AG04450 (cell line): ENCODE results near the gene ZDHHC17. TPM values are rescaled to one million over a fixed set of nuclear protein-coding genes. Genes with fewer than 3 reads are reported as not detected.

Experiments used
- CTCF ChIA-PET: fragments of 300-600, 350-600 bp; formaldehyde crosslinking; extraction: SDS; loops from one replicate; lab custom pipeline; 2022; ENCODE audit warnings: antibody characterized with exemption, inconsistent platforms; lab: Charles Lee
- POLR2A ChIA-PET: fragments of 350-600 bp; formaldehyde crosslinking; extraction: SDS; loops from one replicate; lab custom pipeline; 2021; ENCODE audit warnings: antibody characterized with exemption, inconsistent platforms; lab: Yijun Ruan, JAX
- DNase-seq: peaks from one replicate; pipeline ENCODE4 v3.0.0-alpha.2; 2011; ENCODE audit warnings: low read depth, low spot score
- H3K27ac ChIP-seq: one replicate; pipeline ENCODE4 v1.5.1; 2012; ENCODE audit warnings: low read depth, low read length, control low read depth
- H3K27me3 ChIP-seq: one replicate; pipeline ENCODE4 v1.6.0; 2012; ENCODE audit warnings: low read length; ENCODE audit not compliant: control insufficient read depth, insufficient read depth
- H3K4me3 ChIP-seq: 2 replicates; pipeline ENCODE4 v1.5.1; 2011; ENCODE audit warnings: mild to moderate bottlenecking, low read depth, low read length, control low read depth
- H3K9me3 ChIP-seq: 2 replicates; pipeline ENCODE4 v1.5.1; 2012; ENCODE audit warnings: low read length; ENCODE audit not compliant: control insufficient read depth, insufficient read depth
- CTCF ChIP-seq: IDR thresholded peaks from 2 replicates; pipeline ENCODE4 v1.5.1; 2011; ENCODE audit warnings: low read depth, low read length, control low read depth, inconsistent platforms
- polyA plus RNA-seq: library from polyadenylated mRNA; depleted of rRNA; stranded (reverse); fragments of >200 nt; gene quantifications from 2 replicates; pipeline ENCODE4 v1.2.3, GENCODE V29; 2011

The ZDHHC17 gene
- polyA plus RNA-seq, 1 experiment: 48.1 TPM

- H3K27ac ChIP-seq: no peak overlapping the region
- no peaks in the 10 kb centered on the region for H3K27me3 ChIP-seq
- H3K4me3 ChIP-seq: no peak overlapping the region
- ChIA-PET CTCF (no interaction called here), POLR2A (no interaction called here)
- TF ChIP-seq CTCF: no peak
- DNase-seq: no peak
- H3K9me3 ChIP-seq: no peaks in the 10 kb centered on the region; the same call in 1 of the 2 replicates
Observed at GRCh38 chr12:76864791-76865400, 101.0 kb downstream of the ZDHHC17 start.

GRCh38 chr12:76866151-76866567 is 102.2 kb downstream of the ZDHHC17 start:
- POLR2A ChIA-PET: interaction anchor here (1.2 to 1.3 kb wide), 2 partner anchors 13 to 145 kb away, joined by 3 to 5 read pairs; partner anchors contain the start of gene CSRP2
- TF ChIP-seq CTCF: no peak
- no peaks in the 10 kb centered on the region for H3K27me3 ChIP-seq
- CTCF ChIA-PET: interaction anchor here (1.2 to 2.5 kb wide), 2 partner anchors 145 to 147 kb away, joined by 3 to 11 read pairs; no protein-coding TSS in a partner anchor
- no peak overlapping the region for H3K4me3 ChIP-seq
- H3K27ac ChIP-seq: no peak overlapping the region
- no peak for DNase-seq
- H3K9me3 ChIP-seq: no peaks in the 10 kb centered on the region; the same call in 1 of the 2 replicates

- no peak overlapping the region for H3K27ac ChIP-seq
- no peaks in the 10 kb centered on the region; the same call in 1 of the 2 replicates for H3K9me3 ChIP-seq
- DNase-seq: no peak
- no peaks in the 10 kb centered on the region for H3K27me3 ChIP-seq
- TF ChIP-seq CTCF: no peak
- H3K4me3 ChIP-seq: no peak overlapping the region
- ChIA-PET CTCF (interaction anchor here (1.2 to 2.5 kb wide), 2 partner anchors 144 to 146 kb away, joined by 3 to 11 read pairs; no protein-coding TSS in a partner anchor), POLR2A (interaction anchor here (1.3 kb wide), 1 partner anchor 12 kb away, joined by 5 read pairs; the partner anchor contains the start of gene CSRP2)
Observed at GRCh38 chr12:76866726-76867125, 102.8 kb downstream of the ZDHHC17 start.

- H3K27ac ChIP-seq: no peak overlapping the region
- POLR2A ChIA-PET: interaction anchor here (1.5 kb wide), 1 partner anchor 8 kb away, joined by 13 read pairs; the partner anchor contains the start of gene CSRP2
- no peak for DNase-seq
- H3K4me3 ChIP-seq: no peak overlapping the region
- no peak for TF ChIP-seq CTCF
- H3K9me3 ChIP-seq: no peaks in the 10 kb centered on the region; the same call in 1 of the 2 replicates
- CTCF ChIA-PET: interaction anchor here (0.6 to 0.7 kb wide), 2 partner anchors 51 to 454 kb away, joined by 3 to 6 read pairs; no protein-coding TSS in a partner anchor
- H3K27me3 ChIP-seq: no peaks in the 10 kb centered on the region
Observed at GRCh38 chr12:76871082-76871481, 107.2 kb downstream of the ZDHHC17 start.

GRCh38 chr12:76871742-76872141 is 107.8 kb downstream of the ZDHHC17 start:
- H3K4me3 ChIP-seq: no peak overlapping the region
- no peak for DNase-seq

More at GRCh38 chr12:76871742-76872141, 107.8 kb downstream of the ZDHHC17 start:
- POLR2A ChIA-PET: no interaction called here
- Histone ChIP-seq H3K9me3 (no peaks in the 10 kb centered on the region; the same call in 1 of the 2 replicates), H3K27me3 (no peaks in the 10 kb centered on the region), H3K27ac (no peak overlapping the region)
- CTCF ChIA-PET: interaction anchor here (0.6 kb wide), 1 partner anchor 52 kb away, joined by 6 read pairs; no protein-coding TSS in a partner anchor
- no peak for TF ChIP-seq CTCF
